K562 (cell line): ENCODE data around the gene MGAT4B. TPM values are rescaled to one million over a fixed set of nuclear protein-coding genes. Genes with fewer than 3 reads are reported as not detected.

Experiments
- ATF2 ChIP-seq: sonication (generic); formaldehyde crosslinking; IDR thresholded peaks from 2 replicates; pipeline ENCODE4 v1.8.1; 2022; ENCODE audit warnings: missing genetic modification reagents
- BCLAF1 ChIP-seq, 2 experiments: fragments of 450-650 bp in 1 of 2; IDR thresholded peaks; 2 replicates each; pipeline ENCODE4 v1.6.1; 2011 to 2017; ENCODE audit warnings: low read depth in 2 of 2, antibody characterized with exemption in 1 of 2, borderline replicate concordance in 1 of 2, low read length in 1 of 2, mild to moderate bottlenecking in 1 of 2, mixed read lengths in 1 of 2; ENCODE audit not compliant: control insufficient read depth in 1 of 2
- CCAR2 ChIP-seq: fragments of 200-400 bp; formaldehyde crosslinking; IDR thresholded peaks from 2 replicates; pipeline ENCODE4 v1.6.1; 2017; ENCODE audit warnings: mild to moderate bottlenecking, low read depth, low read length
- CHAMP1 ChIP-seq: fragments of 450-650 bp; IDR thresholded peaks from 2 replicates; pipeline ENCODE4 v1.6.1; 2016; ENCODE audit warnings: mild to moderate bottlenecking
- ELF2 ChIP-seq: fragments of 250-450 bp; sonication (Bioruptor Pico); IDR thresholded peaks from 2 replicates; pipeline ENCODE4 v1.5.0; 2021; ENCODE audit warnings: mild to moderate bottlenecking
- ETS1 ChIP-seq: conservative IDR thresholded peaks from 2 replicates; pipeline ENCODE4 v1.6.1; 2011; ENCODE audit warnings: low read depth, mild to moderate bottlenecking, low read length; ENCODE audit not compliant: control insufficient read depth
- GTF2A2 ChIP-seq: IDR thresholded peaks from 2 replicates; pipeline ENCODE4 v1.6.1; 2016; ENCODE audit warnings: mild to moderate bottlenecking, missing genetic modification characterization, missing compliant biosample characterization
- HCFC1 ChIP-seq: IDR thresholded peaks from 2 replicates; pipeline ENCODE4 v1.6.1; 2012; ENCODE audit warnings: low read depth, low read length, improper control_type of control experiment
- NCOR1 ChIP-seq: fragments of 450-650 bp; IDR thresholded peaks from 2 replicates; pipeline ENCODE4 v1.6.1; 2016; ENCODE audit warnings: mild to moderate bottlenecking, moderate library complexity
- NR1H2 ChIP-seq: sonication (generic); formaldehyde crosslinking; IDR thresholded peaks from 2 replicates; pipeline ENCODE4 v1.4.0; 2020; ENCODE audit warnings: mild to moderate bottlenecking, missing genetic modification reagents
- POLR2AphosphoS2 ChIP-seq: IDR thresholded peaks from 2 replicates; pipeline ENCODE4 v1.6.1; 2012; ENCODE audit warnings: low read length, improper control_type of control experiment
- PPARD ChIP-seq: fragments of 250-450 bp; sonication (Bioruptor Pico); IDR thresholded peaks from 2 replicates; pipeline ENCODE4 v1.8.0; 2022; ENCODE audit warnings: inconsistent platforms, mild to moderate bottlenecking, moderate library complexity
- RNF2 ChIP-seq: sonication (generic); IDR thresholded peaks from 2 replicates; pipeline ENCODE4 v1.6.1; 2016
- SMAD3 ChIP-seq: fragments of 450-650 bp; formaldehyde crosslinking; conservative IDR thresholded peaks from 2 replicates; pipeline ENCODE4 v1.4.0; 2020; ENCODE audit warnings: mild to moderate bottlenecking
- ZFP36 ChIP-seq: fragments of 150-350 bp; IDR thresholded peaks from 2 replicates; pipeline ENCODE4 v1.6.1; 2018; ENCODE audit warnings: low read length, low read depth; ENCODE audit not compliant: partially characterized antibody
- ZNF23 ChIP-seq: fragments of 250-450 bp; sonication (Bioruptor Pico); IDR thresholded peaks from 2 replicates; pipeline ENCODE4 v1.4.0; 2020; ENCODE audit warnings: mild to moderate bottlenecking
- ZNF436 ChIP-seq: fragments of 250-450, 450-650 bp; sonication (Bioruptor Pico); formaldehyde crosslinking; IDR thresholded peaks from 2 replicates; pipeline ENCODE4 v1.7.0; 2020; ENCODE audit warnings: mild to moderate bottlenecking
- polyA plus RNA-seq, 8 experiments: library from polyadenylated mRNA; depleted of rRNA in 4 of 8; stranded (reverse) in 5 of 8; unstranded in 3 of 8; fragments of >200 nt; fragmentation: Nextera tagmentation in 2 of 8; fragmentation: Illumina TruSeq in 1 of 8; extraction: Ambion mirVana in 2 of 8; extraction: Trizol in 1 of 8; gene quantifications; 2 replicates each; pipeline versions ENCODE4 v1.2.1 to v1.2.3, GENCODE V29; 2011 to 2014; ENCODE audit warnings: inconsistent platforms in 1 of 8, missing spikeins in 1 of 8
- total RNA-seq, 7 experiments: library from RNA; depleted of rRNA in 6 of 7; stranded (reverse); fragments of >200 nt in 6 of 7; fragmentation: Illumina TruSeq in 2 of 7; extraction: Trizol in 2 of 7; gene quantifications; 2 replicates each; pipeline versions ENCODE4 v1.2.1 to v1.2.3, GENCODE V29; 2011 to 2021; ENCODE audit warnings: low replicate concordance in 1 of 7
- TF ChIP-seq, protein P1 (sequence below): fragments of 450-650 bp; IDR thresholded peaks from 2 replicates; pipeline ENCODE4 v1.6.1; 2016; ENCODE audit warnings: missing biosample characterization, missing genetic modification characterization

Gene MGAT4B
- total and polyA plus RNA-seq, 9 of the 15 experiments (the other 6 are each of a cell fraction or from before 2014, with no cell fraction given), result 0.34 to 133 (median 75.4) TPM

GRCh38 chr5:179821298-179822058 is 14.8 kb upstream of the MGAT4B start (continued):
- TF ChIP-seq CHAMP1, result no peak
- TF ChIP-seq POLR2AphosphoS2, result peak; percentile 71; the same call in 1 of the 2 replicates
- TF ChIP-seq NCOR1, result peak; percentile 11
- TF ChIP-seq ETS1, result no peak
- no peak for TF ChIP-seq ZFP36
- TF ChIP-seq HCFC1, result no peak
- no peak for TF ChIP-seq BCLAF1 (IDR thresholded peaks at IDR 0.05; ENCODE audit: borderline replicate concordance in 1 of 2, control insufficient read depth in 1 of 2, low read depth in 2 of 2, low read length in 1 of 2)
- no peak for TF ChIP-seq PPARD (CRISPR knock-in tag)
- TF ChIP-seq ZNF436 (CRISPR knock-in tag), result no peak
- TF ChIP-seq NR1H2 (CRISPR knock-in tag), result 0 out of 2 replicates have a peak, but pooled peaks have one; percentile 76
- no peak for TF ChIP-seq CCAR2
- TF ChIP-seq ZNF23 (CRISPR knock-in tag), result no peak
- TF ChIP-seq ELF2, result no peak
- TF ChIP-seq RNF2, result no peak
- TF ChIP-seq SMAD3 (CRISPR knock-in tag), result no peak
- TF ChIP-seq ATF2 (CRISPR knock-in tag), result no peak
- TF ChIP-seq GTF2A2 (tag), result 0 out of 2 replicates have a peak, but pooled peaks have one; percentile 11
- TF ChIP-seq, protein P1, sequence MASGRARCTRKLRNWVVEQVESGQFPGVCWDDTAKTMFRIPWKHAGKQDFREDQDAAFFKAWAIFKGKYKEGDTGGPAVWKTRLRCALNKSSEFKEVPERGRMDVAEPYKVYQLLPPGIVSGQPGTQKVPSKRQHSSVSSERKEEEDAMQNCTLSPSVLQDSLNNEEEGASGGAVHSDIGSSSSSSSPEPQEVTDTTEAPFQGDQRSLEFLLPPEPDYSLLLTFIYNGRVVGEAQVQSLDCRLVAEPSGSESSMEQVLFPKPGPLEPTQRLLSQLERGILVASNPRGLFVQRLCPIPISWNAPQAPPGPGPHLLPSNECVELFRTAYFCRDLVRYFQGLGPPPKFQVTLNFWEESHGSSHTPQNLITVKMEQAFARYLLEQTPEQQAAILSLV (tag), result no peak
